ENCODE data around the gene ZSCAN29.

DNA sequence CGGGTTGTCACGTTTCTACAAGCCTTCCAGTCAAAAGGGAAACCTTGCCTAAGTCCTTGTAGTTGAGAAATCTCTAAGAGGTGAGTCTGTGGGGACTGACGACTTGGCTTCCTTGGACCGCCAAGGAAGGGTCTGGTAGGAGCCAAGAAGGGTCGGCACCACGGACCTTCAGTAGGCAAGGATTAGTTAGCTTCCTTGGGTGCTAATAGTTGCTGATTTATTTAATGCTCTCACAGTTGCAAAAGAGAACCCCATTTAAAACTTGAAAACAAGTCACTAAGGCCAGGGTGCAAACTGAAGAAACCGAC, 40.1 kb downstream of the ZSCAN29 start:
- no peak for TF ChIP-seq CTCF (conservative IDR thresholded peaks at IDR 0.05; ENCODE audit: low read depth, low read length)
- no peak for TF ChIP-seq EZH2 (IDR thresholded peaks at IDR 0.05; ENCODE audit: borderline replicate concordance, low read depth, low read length, poor library complexity, severe bottlenecking)
